CD4-positive, alpha-beta T cell treated with Interleukin-4 for 1 hour (primary cell): ENCODE data around the gene IQGAP1.
"Not testable (repeated sequence)": the region's sequence is repeated elsewhere in the genome, so short reads cannot be mapped to it uniquely, and the experiment has no call there.

Experiments used
- DNase-seq, 2 donors: peaks; one replicate each; pipeline ENCODE4 v3.0.0-alpha.2; 2020 to 2022

Gene IQGAP1

DNA sequence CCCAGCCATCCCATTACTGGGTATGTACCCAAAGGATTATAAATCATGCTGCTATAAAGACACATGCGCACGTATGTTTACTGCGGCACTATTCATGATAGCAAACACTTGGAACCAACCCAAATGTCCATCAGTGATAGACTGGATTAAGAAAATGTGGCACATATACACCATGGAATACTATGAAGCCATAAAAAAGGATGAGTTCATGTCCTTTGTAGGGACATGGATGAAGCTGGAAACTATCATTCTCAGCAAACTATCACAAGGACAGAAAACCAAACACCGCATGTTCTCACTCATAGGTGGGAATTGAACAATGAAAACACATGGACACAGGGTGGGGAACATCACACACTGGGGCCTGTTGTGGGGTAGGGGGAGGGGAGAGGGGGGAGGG is 22.3 kb downstream of the IQGAP1 start:
- DNase-seq, result not testable (repeated sequence)

DNA sequence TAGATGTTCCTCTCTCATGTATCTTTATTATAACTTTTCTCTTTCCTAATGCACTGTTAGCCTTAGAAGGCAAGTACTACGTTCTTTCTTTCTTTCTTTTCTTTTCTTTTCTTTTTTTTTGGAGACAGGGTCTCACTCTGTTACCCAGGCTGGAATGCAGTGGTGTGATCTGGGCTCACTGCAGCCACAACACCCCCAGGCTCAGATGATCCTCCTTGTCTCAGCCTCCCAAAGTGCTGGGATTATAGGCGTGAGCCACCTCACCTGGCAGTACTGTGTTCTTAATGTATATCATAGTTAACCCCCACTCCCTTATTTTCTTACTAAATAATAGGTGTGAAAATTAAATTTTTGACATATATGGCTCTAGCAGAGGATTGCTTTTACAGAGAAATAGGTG is 23.1 kb downstream of the IQGAP1 start:
- no peak for DNase-seq

DNA sequence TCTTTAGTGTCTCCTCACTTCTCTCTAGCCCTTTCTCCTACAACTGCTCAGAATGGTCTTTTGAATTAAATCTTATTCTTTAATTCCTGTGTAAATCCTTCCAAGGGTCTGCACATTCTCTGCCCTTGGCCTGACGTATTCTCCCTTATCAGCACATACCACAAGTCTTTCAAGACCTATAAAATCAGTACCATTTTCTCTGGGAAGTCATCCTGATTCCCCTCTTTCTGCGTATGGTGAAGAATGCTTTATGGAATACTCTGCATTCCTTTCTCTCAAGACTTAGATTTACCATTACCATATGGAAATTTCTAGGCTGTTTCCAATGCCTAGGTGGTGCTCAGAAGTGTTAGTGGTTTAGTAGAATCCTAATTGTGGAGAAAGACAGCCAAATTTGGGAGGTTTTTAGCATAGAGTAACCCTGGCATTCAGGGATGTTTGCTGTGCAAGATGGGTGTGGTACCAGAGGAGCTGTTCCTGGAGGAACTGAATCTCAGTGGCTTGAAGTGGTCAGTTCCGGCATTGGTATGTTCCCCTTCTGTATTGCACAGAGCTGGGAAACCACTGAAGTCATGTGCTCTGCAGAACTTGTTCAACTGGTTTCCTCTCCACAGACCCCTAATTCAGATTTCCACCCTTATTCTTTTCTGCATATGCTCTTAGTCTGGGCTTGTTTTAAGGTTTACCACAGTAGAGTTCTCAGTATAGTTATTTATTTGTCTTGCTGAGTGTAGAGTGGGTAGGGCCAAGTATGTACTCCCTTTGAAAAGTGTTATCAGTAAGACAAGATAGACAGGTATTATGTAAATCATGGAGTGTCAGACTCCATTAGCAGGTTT is 24.5 kb downstream of the IQGAP1 start:
- DNase-seq, result peak; percentile 33 to 61

DNA sequence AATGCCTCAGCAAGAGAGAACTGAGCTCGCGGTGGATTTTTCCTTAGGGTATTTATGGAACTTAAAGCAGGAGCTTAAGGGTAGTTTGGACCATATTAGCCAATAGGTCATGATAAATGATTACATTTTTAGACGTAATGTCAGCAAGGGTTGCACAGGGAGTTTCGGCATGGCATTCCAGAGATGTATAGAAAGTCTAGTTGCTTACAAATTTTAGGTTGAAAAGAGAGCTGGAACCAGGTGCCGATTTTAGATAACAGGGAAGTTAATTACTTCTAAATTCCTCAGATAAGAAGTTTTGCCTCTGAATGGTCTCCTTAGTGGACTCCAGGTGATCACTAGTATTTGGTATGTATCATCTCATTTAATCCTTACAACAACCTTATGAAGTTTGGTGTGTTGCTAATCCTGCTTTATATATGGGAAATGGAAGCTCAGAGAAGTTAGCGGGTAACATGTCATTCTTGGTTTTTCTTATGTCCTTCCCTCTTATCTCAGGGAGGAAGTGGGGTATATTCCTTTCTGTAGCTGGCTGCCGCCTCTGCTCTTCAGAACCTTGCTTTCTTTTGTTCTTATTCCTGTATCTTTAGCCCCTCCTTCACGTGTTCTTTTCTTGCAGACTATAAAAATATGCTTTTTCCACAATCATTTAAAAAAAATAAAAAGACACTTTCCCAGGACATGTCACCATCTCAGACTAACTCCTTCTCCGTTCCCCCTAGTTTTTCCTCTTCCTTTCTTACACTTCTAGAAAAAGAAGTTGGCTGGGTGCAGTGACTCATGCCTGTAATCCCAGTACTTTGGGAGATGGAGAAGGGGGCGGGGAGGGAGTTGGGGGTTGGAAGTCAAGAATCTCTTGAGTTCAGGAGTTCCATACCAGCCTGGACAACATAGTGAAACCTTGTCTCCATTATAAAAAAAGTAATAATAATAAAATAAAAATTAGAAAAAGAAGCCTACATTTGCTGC is 25.7 kb downstream of the IQGAP1 start:
- DNase-seq, result no peak

- DNase-seq, result no peak
These were observed 26.5 kb downstream of the IQGAP1 start for GRCh38 chr15:90414408-90415028.

DNA sequence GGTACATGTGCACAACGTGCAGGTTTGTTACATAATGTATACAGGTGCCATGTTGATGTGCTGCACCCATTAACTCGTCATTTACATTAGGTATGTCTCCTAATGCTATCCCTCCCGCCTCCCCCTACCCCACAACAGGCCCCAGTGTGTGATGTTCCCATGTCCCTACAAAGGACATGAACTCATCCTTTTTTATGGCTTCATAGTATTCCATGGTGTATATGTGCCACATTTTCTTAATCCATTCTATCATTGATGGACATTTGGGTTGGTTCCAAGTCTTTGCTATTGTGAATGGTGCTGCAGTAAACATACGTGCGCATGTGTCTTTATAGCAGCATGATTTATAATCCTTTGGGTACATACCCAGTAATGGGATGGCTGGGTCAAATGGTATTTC is 28.0 kb downstream of the IQGAP1 start:
- not testable (repeated sequence) for DNase-seq

- DNase-seq, result no peak
These were observed 30.6 kb downstream of the IQGAP1 start for GRCh38 chr15:90418627-90419026.

DNA sequence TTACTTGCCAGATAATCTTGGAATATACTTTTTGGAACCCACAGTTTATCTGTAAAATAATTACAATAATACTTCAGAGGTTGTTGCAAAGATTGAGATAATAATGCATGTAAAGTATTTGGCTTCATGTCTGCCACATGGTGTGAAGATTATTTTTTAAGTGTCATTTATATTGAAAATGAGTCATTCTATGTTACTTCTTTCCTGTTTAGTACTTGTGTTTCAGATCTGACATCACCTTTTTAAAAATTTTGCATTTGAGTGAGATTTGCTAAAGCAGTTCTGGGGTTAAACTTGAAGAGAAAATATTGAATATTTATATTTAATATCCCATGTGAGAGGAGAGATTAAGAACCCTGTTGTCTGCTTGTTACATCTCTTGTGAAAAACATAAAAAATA is 31.2 kb downstream of the IQGAP1 start:
- peak in 1 of 2 donors; percentile 25 for DNase-seq

- DNase-seq, result no peak
These were observed 31.8 kb downstream of the IQGAP1 start for GRCh38 chr15:90419738-90420406.

- DNase-seq, result no peak
These were observed 32.4 kb downstream of the IQGAP1 start for GRCh38 chr15:90420451-90420850.

- no peak for DNase-seq
These were observed 33.5 kb downstream of the IQGAP1 start for GRCh38 chr15:90421527-90421926.

DNA sequence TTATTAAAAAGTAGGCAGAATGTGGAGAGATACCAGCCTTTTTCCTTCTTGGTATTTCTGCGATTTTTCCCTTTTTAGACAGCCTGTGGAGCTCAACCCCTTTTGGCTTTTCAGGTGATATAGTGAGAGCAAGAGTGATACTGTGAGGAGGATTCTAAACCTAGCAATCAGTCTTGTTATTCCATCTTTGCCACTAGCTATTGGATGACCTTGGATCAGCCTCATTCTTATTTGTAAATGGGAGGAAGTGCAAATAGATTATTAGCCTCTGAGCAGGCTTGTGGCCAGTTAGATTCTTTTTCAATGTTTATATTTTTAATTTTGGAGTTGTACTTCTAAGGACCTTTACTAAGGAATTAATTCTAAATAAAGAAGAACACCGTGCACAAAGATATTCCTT is 34.0 kb downstream of the IQGAP1 start:
- DNase-seq, result no peak

DNA sequence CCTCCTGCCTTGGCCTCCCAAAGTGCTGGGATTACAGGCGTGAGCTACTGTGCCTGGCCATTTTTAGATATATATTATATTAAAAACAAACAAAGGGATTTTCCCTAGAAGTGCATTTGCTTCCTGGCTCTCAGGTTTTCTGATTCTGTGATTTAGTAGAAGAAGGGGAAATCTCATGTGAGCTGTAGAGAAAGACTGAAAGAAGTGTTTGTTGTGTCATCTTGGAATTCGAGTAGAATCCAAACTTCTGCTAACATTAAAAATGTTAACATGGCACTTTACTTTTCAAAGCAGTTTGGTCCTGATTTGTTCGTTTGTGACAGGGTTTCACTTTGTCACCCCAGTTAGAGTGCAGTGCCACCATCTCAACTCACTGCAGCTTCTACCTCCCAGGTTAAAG is 34.9 kb downstream of the IQGAP1 start:
- DNase-seq, result no peak

DNA sequence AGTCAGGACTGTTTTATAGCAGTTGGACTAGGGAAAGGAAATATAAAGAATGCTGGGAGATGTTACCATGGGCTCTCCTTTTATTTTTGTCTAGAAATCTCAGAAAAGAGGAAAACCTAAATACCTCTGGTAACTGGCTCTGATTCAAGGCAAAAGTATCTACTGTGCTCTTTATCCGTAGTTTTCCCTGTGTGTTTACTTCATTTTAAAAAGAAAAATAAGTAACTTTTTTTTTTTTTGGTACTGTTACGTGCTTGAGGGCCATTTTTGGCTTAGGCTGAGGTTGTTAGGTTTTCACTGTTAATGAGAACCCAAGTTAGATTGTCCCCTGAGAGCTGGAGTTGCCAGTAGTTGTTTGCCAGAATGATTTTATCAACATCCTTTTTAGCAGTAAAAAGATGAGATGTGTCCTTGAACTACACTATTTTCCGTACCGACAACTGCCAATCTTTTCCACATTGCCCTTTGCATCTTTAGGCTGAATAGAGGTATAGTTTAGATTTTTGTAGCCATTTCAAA is 35.8 kb downstream of the IQGAP1 start:
- no peak for DNase-seq

DNA sequence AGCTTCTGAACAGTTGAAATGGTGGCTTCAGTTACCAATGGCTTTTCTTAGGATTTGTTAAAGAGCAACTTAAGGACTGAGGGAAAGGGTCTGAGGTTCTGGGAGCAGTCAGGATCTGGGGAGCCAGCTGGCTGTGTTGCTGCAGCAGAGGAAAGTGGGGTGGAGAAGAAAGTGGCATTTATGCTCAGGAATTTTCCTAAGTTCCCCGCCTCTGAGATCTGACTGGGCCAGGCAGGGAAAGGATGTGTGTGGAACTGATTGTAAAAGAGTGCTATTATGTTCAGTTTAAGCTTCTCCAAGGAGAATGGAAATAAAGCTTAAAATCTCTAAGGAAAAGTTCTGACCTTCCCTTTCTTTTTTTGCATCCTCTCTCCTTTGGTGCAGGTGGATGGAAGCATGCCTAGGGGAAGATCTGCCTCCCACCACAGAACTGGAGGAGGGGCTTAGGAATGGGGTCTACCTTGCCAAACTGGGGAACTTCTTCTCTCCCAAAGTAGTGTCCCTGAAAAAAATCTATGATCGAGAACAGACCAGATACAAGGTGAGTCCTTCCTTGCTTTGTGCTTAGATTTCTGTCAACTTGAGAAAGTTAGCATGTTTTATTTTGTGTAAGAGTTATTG is 37.8 kb downstream of the IQGAP1 start:
- no peak for DNase-seq

DNA sequence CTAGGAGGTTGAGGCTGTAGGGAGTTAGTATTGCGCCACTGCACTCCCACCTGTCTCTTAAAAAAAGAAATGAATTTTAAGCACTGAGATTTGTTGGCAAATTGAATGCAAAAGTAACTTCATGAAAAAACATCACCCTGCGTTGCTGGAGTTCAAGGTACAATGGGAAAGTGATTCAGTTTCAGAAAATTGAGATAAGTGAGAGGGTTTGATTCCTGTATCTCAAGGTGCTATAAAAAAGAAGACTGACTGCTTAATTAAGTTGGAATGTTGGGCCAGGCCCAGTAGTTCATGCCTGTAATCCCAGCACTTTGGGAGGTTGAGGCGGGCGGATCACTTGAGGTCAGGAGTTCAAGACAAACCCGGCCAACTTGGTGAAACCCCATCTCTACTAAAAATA is 39.1 kb downstream of the IQGAP1 start:
- no peak for DNase-seq

DNA sequence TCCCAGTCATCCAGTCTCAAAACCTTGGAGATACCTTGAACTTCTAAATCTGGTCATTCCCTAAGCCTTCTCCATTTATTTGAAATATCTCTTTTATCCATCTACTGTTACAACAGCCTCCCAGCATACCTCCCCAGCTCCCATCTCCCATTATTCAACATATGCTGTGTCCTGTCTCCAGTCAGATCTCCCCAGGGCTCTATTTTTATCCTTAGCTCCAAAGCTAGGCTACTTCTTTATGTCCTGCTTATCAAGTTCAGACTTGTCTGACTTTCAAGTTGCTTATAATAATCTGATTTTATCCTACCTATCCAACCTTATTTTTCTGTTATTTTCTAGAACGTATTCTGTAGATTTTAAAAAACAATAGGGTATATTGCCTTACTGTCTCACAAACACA is 44.2 kb downstream of the IQGAP1 start:
- DNase-seq, result no peak

DNA sequence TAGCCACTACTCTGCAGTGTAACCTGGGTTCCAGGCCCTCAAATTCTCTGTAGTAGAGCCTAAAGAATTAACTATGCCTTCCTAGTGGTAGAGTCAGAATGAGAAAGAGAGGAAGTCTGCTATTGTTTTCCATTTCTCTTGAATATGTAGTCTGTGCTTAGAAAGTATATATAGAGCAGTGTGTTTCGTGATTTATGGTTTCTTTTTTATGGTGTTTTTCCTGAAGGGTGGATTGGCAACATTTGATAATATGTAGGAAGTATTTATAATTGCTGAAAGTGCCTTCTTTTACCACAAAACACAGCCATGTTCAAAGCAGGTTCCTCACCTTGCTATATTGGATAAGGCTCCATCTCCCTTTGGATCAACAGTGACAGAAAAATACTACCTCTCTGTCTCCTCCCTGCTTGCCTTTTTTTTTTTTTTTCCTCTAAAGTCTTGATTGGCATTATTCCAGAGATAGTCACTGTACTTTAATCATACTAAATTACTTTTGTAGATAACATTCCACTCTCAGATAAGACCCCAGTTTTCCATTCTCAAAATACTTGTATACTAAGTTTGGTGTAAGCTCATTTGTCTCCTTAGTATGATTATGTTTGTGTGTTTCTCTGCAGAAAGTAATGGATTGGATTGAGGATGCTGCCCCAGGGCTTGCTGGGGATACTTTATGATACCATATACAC is 47.8 kb downstream of the IQGAP1 start:
- no peak for DNase-seq

GRCh38 chr15:90436952-90437351 is 48.9 kb downstream of the IQGAP1 start:
- DNase-seq, result no peak

GRCh38 chr15:90437516-90437915 is 49.5 kb downstream of the IQGAP1 start:
- DNase-seq, result no peak

DNA sequence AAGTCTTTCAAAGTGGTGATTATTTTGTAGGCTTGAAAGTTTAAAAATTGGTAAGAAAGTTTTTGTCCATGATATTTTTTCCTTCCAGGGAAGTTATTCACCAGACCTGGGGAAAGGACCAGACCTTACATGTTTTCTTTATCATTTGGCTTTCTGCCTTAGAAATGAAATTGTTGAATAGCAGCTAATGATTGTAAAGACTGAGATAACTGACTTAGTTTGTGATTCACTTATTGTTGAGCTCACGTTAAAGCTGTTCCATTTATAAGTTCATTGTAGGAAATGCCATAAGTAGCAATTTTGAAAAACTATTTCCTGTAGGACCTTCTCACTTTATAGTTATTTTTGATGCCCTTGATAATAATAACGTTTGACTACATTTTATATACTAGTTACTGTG is 51.9 kb downstream of the IQGAP1 start:
- DNase-seq, result no peak
